Activated CD8-positive, alpha-beta T cell treated with anti-CD3 and anti-CD28 coated beads for 36 hours (primary cell): ENCODE data around the gene DNAJC1. TPM values are rescaled to one million over a fixed set of nuclear protein-coding genes. Genes with fewer than 3 reads are reported as not detected.

Source experiments
- ATAC-seq: fragments of 200-7000 bp; cut with Tn5 transposase; one replicate; pipeline ENCODE4 v1.10.0; 2021; ENCODE audit warnings: mild to moderate bottlenecking, moderate library complexity
- CTCF ChIA-PET: fragments of 350-600 bp; sonication (Branson Sonifier 250); formaldehyde crosslinking; loops from one replicate; lab custom pipeline; 2021; ENCODE audit warnings: antibody characterized with exemption; lab: Charles Lee
- POLR2A ChIA-PET: fragments of 350-600 bp; sonication (Branson Sonifier 250); formaldehyde crosslinking; loops from one replicate; lab custom pipeline; 2021; ENCODE audit warnings: antibody characterized with exemption; lab: Charles Lee
- DNase-seq: peaks from one replicate; pipeline ENCODE4 v3.0.0-alpha.2; 2020
- H3K27ac Mint-ChIP-seq: one replicate; pipeline ENCODE4 v1.8.0; 2021; ENCODE audit warnings: mild to moderate bottlenecking, mixed read lengths
- H3K27me3 Mint-ChIP-seq: one replicate; pipeline ENCODE4 v1.8.0; 2021; ENCODE audit warnings: mixed read lengths
- H3K36me3 Mint-ChIP-seq: one replicate; pipeline ENCODE4 v1.8.0; 2021; ENCODE audit warnings: low read depth, mixed read lengths
- H3K4me1 Mint-ChIP-seq: one replicate; pipeline ENCODE4 v1.8.0; 2021; ENCODE audit warnings: low read depth, mixed read lengths
- H3K4me3 Mint-ChIP-seq: one replicate; pipeline ENCODE4 v1.8.0; 2021; ENCODE audit warnings: mild to moderate bottlenecking, moderate library complexity, mixed read lengths
- H3K9me3 Mint-ChIP-seq: one replicate; pipeline ENCODE4 v1.8.0; 2021; ENCODE audit warnings: mixed read lengths
- intact Hi-C: fragments of 100-400 bp; cut with micrococcal nuclease; formaldehyde crosslinking; loops from one replicate; pipeline ENCODE4 v1.10.0; 2022
- total RNA-seq, 2 experiments: library from RNA; stranded (reverse); gene quantifications; one replicate each; pipeline ENCODE4 v1.2.3, GENCODE V29; 2021
- TF ChIP-seq, protein P1 (sequence below): fragments of 200-600 bp; IDR thresholded peaks from one replicate; pipeline ENCODE4 v1.8.0; 2022; ENCODE audit warnings: antibody characterized with exemption, mild to moderate bottlenecking

The DNAJC1 gene
- total RNA-seq, 2 experiments from 2014 or later, result 19.3 to 23.7 TPM

GRCh38 chr10:21969326-21970287, 33.9 kb downstream of the DNAJC1 start:
- no peak overlapping the region for H3K27ac Mint-ChIP-seq
- peaks cover 5% of the 10 kb centered on the region for H3K9me3 Mint-ChIP-seq
- intact Hi-C loops, result no loop called here
- peaks cover 8% of the 10 kb centered on the region for H3K4me1 Mint-ChIP-seq
- no peaks in the 10 kb centered on the region for H3K27me3 Mint-ChIP-seq
- H3K36me3 Mint-ChIP-seq, result peaks cover 5% of the 10 kb centered on the region
- TF ChIP-seq, protein P1, sequence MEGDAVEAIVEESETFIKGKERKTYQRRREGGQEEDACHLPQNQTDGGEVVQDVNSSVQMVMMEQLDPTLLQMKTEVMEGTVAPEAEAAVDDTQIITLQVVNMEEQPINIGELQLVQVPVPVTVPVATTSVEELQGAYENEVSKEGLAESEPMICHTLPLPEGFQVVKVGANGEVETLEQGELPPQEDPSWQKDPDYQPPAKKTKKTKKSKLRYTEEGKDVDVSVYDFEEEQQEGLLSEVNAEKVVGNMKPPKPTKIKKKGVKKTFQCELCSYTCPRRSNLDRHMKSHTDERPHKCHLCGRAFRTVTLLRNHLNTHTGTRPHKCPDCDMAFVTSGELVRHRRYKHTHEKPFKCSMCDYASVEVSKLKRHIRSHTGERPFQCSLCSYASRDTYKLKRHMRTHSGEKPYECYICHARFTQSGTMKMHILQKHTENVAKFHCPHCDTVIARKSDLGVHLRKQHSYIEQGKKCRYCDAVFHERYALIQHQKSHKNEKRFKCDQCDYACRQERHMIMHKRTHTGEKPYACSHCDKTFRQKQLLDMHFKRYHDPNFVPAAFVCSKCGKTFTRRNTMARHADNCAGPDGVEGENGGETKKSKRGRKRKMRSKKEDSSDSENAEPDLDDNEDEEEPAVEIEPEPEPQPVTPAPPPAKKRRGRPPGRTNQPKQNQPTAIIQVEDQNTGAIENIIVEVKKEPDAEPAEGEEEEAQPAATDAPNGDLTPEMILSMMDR, result no peak
- ChIA-PET CTCF (no interaction called here), POLR2A (no interaction called here)
- no peak for DNase-seq
- H3K4me3 Mint-ChIP-seq, result no peak overlapping the region
- no peak for ATAC-seq

GRCh38 chr10:21964983-21965665, 38.4 kb downstream of the DNAJC1 start:
- Mint-ChIP-seq H3K4me3 (no peak overlapping the region), H3K36me3 (peaks cover 5% of the 10 kb centered on the region), H3K9me3 (peaks cover 5% of the 10 kb centered on the region), H3K27ac (no peak overlapping the region), H3K27me3 (no peaks in the 10 kb centered on the region), H3K4me1 (peaks cover 15% of the 10 kb centered on the region)
- intact Hi-C loops, result no loop called here
- TF ChIP-seq, protein P1, result no peak
- POLR2A ChIA-PET, result interaction anchor here (1.0 kb wide), 1 partner anchor 12 kb away, joined by 3 read pairs; no protein-coding TSS in a partner anchor
- ATAC-seq, result no peak
- DNase-seq, result no peak
- CTCF ChIA-PET, result interaction anchor here (1.1 kb wide), 1 partner anchor 14 kb away, joined by 3 read pairs; no protein-coding TSS in a partner anchor

DNA sequence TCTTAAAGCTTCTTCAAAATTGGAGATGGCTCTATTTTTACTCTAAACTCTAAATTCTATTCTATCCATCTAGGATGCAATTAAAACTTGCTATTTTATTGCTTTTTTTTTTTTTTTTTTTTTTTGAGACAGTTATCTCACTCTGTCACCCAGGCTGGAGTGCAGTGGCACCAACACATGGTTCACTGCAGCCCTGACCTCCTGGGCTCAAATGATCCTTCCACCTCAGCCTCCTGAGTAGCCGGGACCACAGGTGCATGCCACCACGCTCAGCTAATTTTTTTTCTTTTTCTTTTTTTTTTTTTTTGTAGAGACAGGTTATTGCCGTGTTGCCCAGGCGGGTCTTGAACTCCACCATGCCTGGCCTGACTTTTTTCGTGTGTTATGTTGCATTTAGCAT, 41.2 kb downstream of the DNAJC1 start:
- ATAC-seq, result no peak
- no peak for DNase-seq
- Mint-ChIP-seq H3K9me3 (peaks cover 5% of the 10 kb centered on the region), H3K4me1 (peaks cover 16% of the 10 kb centered on the region), H3K36me3 (peaks cover 3% of the 10 kb centered on the region), H3K4me3 (no peak overlapping the region), H3K27ac (no peak overlapping the region), H3K27me3 (no peaks in the 10 kb centered on the region)
- CTCF ChIA-PET, result no interaction called here
- intact Hi-C loops, result no loop called here
- TF ChIP-seq, protein P1, result no peak
- POLR2A ChIA-PET, result interaction anchor here (0.6 kb wide), 1 partner anchor 1107 kb away, joined by 3 read pairs; no protein-coding TSS in a partner anchor

- TF ChIP-seq, protein P1, result no peak
- H3K4me1 Mint-ChIP-seq, result peaks cover 16% of the 10 kb centered on the region
- no peak for DNase-seq
- intact Hi-C loops, result no loop called here
- H3K4me3 Mint-ChIP-seq, result no peak overlapping the region
- ChIA-PET POLR2A (no interaction called here), CTCF (no interaction called here)
- peak; percentile 24 for ATAC-seq
- H3K36me3 Mint-ChIP-seq, result no peaks in the 10 kb centered on the region
- H3K27me3 Mint-ChIP-seq, result no peaks in the 10 kb centered on the region
- H3K9me3 Mint-ChIP-seq, result peaks cover 5% of the 10 kb centered on the region
- H3K27ac Mint-ChIP-seq, result no peak overlapping the region
Measured at GRCh38 chr10:21961847-21962246, 41.7 kb downstream of the DNAJC1 start.
